Stimulated activated CD4-positive, alpha-beta T cell treated with anti-CD3 and anti-CD28 coated beads, Interleukin-4, amount 100 ng/mL, for 24 hours (primary cell): ENCODE measurements around the gene TMPRSS7.
A peak's percentile ranks its signal among the peaks of the same experiment; 100 is the strongest.

Source experiments
- DNase-seq: peaks from one replicate; pipeline ENCODE4 v3.0.0-alpha.2; 2020

TMPRSS7 gene

GRCh38 chr3:112109322-112109721, 74.8 kb downstream of the TMPRSS7 start:
- DNase-seq = no peak

- peak; percentile 69 for DNase-seq
Measured at GRCh38 chr3:112111785-112112402, 77.4 kb downstream of the TMPRSS7 start.

- DNase-seq = no peak
Measured at GRCh38 chr3:112114576-112115160, 80.1 kb downstream of the TMPRSS7 start.

- no peak for DNase-seq
Measured at GRCh38 chr3:112115161-112115739, 80.7 kb downstream of the TMPRSS7 start.

GRCh38 chr3:112115806-112116383, 81.4 kb downstream of the TMPRSS7 start:
- DNase-seq = no peak

- DNase-seq = no peak
Measured at GRCh38 chr3:112116748-112117186, 82.2 kb downstream of the TMPRSS7 start.

GRCh38 chr3:112117415-112117814, 82.9 kb downstream of the TMPRSS7 start:
- no peak for DNase-seq

- no peak for DNase-seq
Measured at GRCh38 chr3:112117841-112118571, 83.5 kb downstream of the TMPRSS7 start.

- DNase-seq = no peak
Measured at GRCh38 chr3:112119962-112120836, 85.7 kb downstream of the TMPRSS7 start.

- DNase-seq = no peak
Measured at GRCh38 chr3:112121577-112122547, 87.3 kb downstream of the TMPRSS7 start.

- no peak for DNase-seq
Measured at GRCh38 chr3:112122870-112123269, 88.3 kb downstream of the TMPRSS7 start.

GRCh38 chr3:112123548-112123947, 89.0 kb downstream of the TMPRSS7 start:
- no peak for DNase-seq

- no peak for DNase-seq
Measured at GRCh38 chr3:112124907-112125607, 90.5 kb downstream of the TMPRSS7 start.

GRCh38 chr3:112126511-112126911, 92.0 kb downstream of the TMPRSS7 start:
- no peak for DNase-seq

GRCh38 chr3:112127522-112128494, 93.3 kb downstream of the TMPRSS7 start:
- no peak for DNase-seq

GRCh38 chr3:112128843-112129727, 94.5 kb downstream of the TMPRSS7 start:
- peak; percentile 59 for DNase-seq

GRCh38 chr3:112129925-112130637, 95.5 kb downstream of the TMPRSS7 start:
- no peak for DNase-seq

- no peak for DNase-seq
Measured at GRCh38 chr3:112130638-112130993, 96.1 kb downstream of the TMPRSS7 start.
